ENCODE measurements around the gene ARSK. TPM values are rescaled to one million over a fixed set of nuclear protein-coding genes. Genes with fewer than 3 reads are reported as not detected.

The ARSK gene
- total RNA-seq, 2 donors from 2014 or later, result 4.3 to 6.2 TPM

- no peak for TF ChIP-seq CTCF (IDR thresholded peaks at IDR 0.05)
- TF ChIP-seq POLR2A (IDR thresholded peaks at IDR 0.05), result no peak
- ATAC-seq (no peak), DNase-seq (no peak)
- intact Hi-C loops (cut with DNase I), result no loop called here
- Histone ChIP-seq H3K27ac (no peak overlapping the region), H3K9me3 (no peaks in the 10 kb centered on the region), H3K4me3 (no peak overlapping the region), H3K27me3 (no peaks in the 10 kb centered on the region), H3K36me3 (replicated peaks in 1 of 2; ENCODE audit: insufficient read depth in 1 of 2, low read depth in 2 of 2) (peaks cover 0 to 25% of the 10 kb centered on the region in 2 donors), H3K4me1 (no peaks in the 10 kb centered on the region)
These were observed 26.3 kb upstream of the ARSK start for GRCh38 chr5:95528565-95528964.

- TF ChIP-seq POLR2A (IDR thresholded peaks at IDR 0.05) (no peak), CTCF (IDR thresholded peaks at IDR 0.05) (no peak)
- H3K27me3 ChIP-seq, result no peaks in the 10 kb centered on the region
- intact Hi-C loops (cut with DNase I), result no loop called here
- H3K4me3 ChIP-seq, result no peak overlapping the region
- H3K4me1 ChIP-seq, result no peaks in the 10 kb centered on the region
- H3K9me3 ChIP-seq, result no peaks in the 10 kb centered on the region
- DNase-seq (no peak), ATAC-seq (no peak)
- H3K36me3 ChIP-seq (replicated peaks in 1 of 2; ENCODE audit: insufficient read depth in 1 of 2, low read depth in 2 of 2), result peaks cover 0 to 23% of the 10 kb centered on the region in 2 donors
- 93 to 100% methylated on average over 2 of the region's 2 CpGs for WGBS, 2 donors
- no peak overlapping the region for H3K27ac ChIP-seq
These were observed 24.5 kb upstream of the ARSK start for GRCh38 chr5:95530416-95530815.

- ATAC-seq (no peak), DNase-seq (no peak)
- TF ChIP-seq POLR2A (IDR thresholded peaks at IDR 0.05), result no peak
- no peak for TF ChIP-seq CTCF (IDR thresholded peaks at IDR 0.05)
- no peak overlapping the region for H3K4me3 ChIP-seq
- no peaks in the 10 kb centered on the region for H3K9me3 ChIP-seq
- H3K4me1 ChIP-seq, result no peaks in the 10 kb centered on the region
- H3K36me3 ChIP-seq (replicated peaks in 1 of 2; ENCODE audit: insufficient read depth in 1 of 2, low read depth in 2 of 2), result peaks cover 0 to 25% of the 10 kb centered on the region in 2 donors
- H3K27me3 ChIP-seq, result no peaks in the 10 kb centered on the region
- intact Hi-C loops (cut with DNase I), result no loop called here
- no peak overlapping the region for H3K27ac ChIP-seq
These were observed 23.4 kb upstream of the ARSK start for GRCh38 chr5:95531491-95531890.

GRCh38 chr5:95532415-95532814, 22.5 kb upstream of the ARSK start:
- Histone ChIP-seq H3K4me3 (no peak overlapping the region), H3K4me1 (no peaks in the 10 kb centered on the region), H3K27me3 (no peaks in the 10 kb centered on the region), H3K9me3 (no peaks in the 10 kb centered on the region), H3K27ac (no peak overlapping the region), H3K36me3 (replicated peaks in 1 of 2; ENCODE audit: insufficient read depth in 1 of 2, low read depth in 2 of 2) (peaks cover 0 to 22% of the 10 kb centered on the region in 2 donors)
- 91% methylated on average over 2 of the region's 2 CpGs for WGBS, 2 donors
- ATAC-seq, result no peak
- no peak for DNase-seq
- TF ChIP-seq CTCF (IDR thresholded peaks at IDR 0.05), result no peak
- no peak for TF ChIP-seq POLR2A (IDR thresholded peaks at IDR 0.05)
- intact Hi-C loops (cut with DNase I), result no loop called here

GRCh38 chr5:95533106-95533505, 21.8 kb upstream of the ARSK start:
- no peak overlapping the region for H3K4me3 ChIP-seq
- H3K27me3 ChIP-seq, result no peaks in the 10 kb centered on the region
- H3K36me3 ChIP-seq (replicated peaks in 1 of 2; ENCODE audit: insufficient read depth in 1 of 2, low read depth in 2 of 2), result peaks cover 0 to 20% of the 10 kb centered on the region in 2 donors
- no peaks in the 10 kb centered on the region for H3K9me3 ChIP-seq
- H3K27ac ChIP-seq, result no peak overlapping the region
- H3K4me1 ChIP-seq, result no peaks in the 10 kb centered on the region
- WGBS, 2 donors, result 68% methylated on average over 2 of the region's 2 CpGs
- DNase-seq (no peak), ATAC-seq (no peak)
- TF ChIP-seq CTCF (IDR thresholded peaks at IDR 0.05) (no peak), POLR2A (IDR thresholded peaks at IDR 0.05) (no peak)
- intact Hi-C loops (cut with DNase I), result no loop called here
